ENCODE measurements around the gene LTF.

Gene LTF

GRCh38 chr3:46464326-46465195 lies at the start of gene LTF:
LTF (minus strand) TSS chr3:46464905; CDS start chr3:46464867, 38 bp downstream.
- no peak for DNase-seq (ENCODE audit: low read depth)
- no peak for TF ChIP-seq CTCF (IDR thresholded peaks at IDR 0.05; ENCODE audit: control insufficient read depth, extremely low read depth, insufficient read depth)
- no peak within 1 kb of the TSS for H3K4me3 ChIP-seq (ENCODE audit: low read depth, low read length)

- no peak overlapping the region for H3K4me3 ChIP-seq (ENCODE audit: low read depth, low read length)
- no peak for DNase-seq (ENCODE audit: low read depth)
- no peak for TF ChIP-seq CTCF (IDR thresholded peaks at IDR 0.05; ENCODE audit: control insufficient read depth, extremely low read depth, insufficient read depth)
Measured at GRCh38 chr3:46512191-46512749, 47.6 kb upstream of the LTF start.

GRCh38 chr3:46509661-46510187 lies 45.0 kb upstream of the LTF start:
- H3K4me3 ChIP-seq (ENCODE audit: low read depth, low read length) = no peak overlapping the region
- no peak for DNase-seq (ENCODE audit: low read depth)
- TF ChIP-seq CTCF (IDR thresholded peaks at IDR 0.05; ENCODE audit: control insufficient read depth, extremely low read depth, insufficient read depth) = no peak

GRCh38 chr3:46508850-46509591 lies 44.3 kb upstream of the LTF start:
- no peak for DNase-seq (ENCODE audit: low read depth)
- no peak for TF ChIP-seq CTCF (IDR thresholded peaks at IDR 0.05; ENCODE audit: control insufficient read depth, extremely low read depth, insufficient read depth)
- no peak overlapping the region for H3K4me3 ChIP-seq (ENCODE audit: low read depth, low read length)

GRCh38 chr3:46506526-46506925 lies 41.8 kb upstream of the LTF start:
- no peak for TF ChIP-seq CTCF (IDR thresholded peaks at IDR 0.05; ENCODE audit: control insufficient read depth, extremely low read depth, insufficient read depth)
- DNase-seq (ENCODE audit: low read depth) = no peak
- no peak overlapping the region for H3K4me3 ChIP-seq (ENCODE audit: low read depth, low read length)

- DNase-seq (ENCODE audit: low read depth) = no peak
- no peak for TF ChIP-seq CTCF (IDR thresholded peaks at IDR 0.05; ENCODE audit: control insufficient read depth, extremely low read depth, insufficient read depth)
- H3K4me3 ChIP-seq (ENCODE audit: low read depth, low read length) = no peak overlapping the region
Measured at GRCh38 chr3:46505953-46506352, 41.2 kb upstream of the LTF start.

Data from LNCaP clone FGC (cell line).